ENCODE data around the gene DIPK1A. TPM values are rescaled to one million over a fixed set of nuclear protein-coding genes. Genes with fewer than 3 reads are reported as not detected.

DIPK1A gene
- total RNA-seq, 2 experiments from 2014 or later: 13.1 to 14.4 TPM

- DNase-seq (no peak), ATAC-seq (no peak)
- no peak overlapping the region for H3K27ac Mint-ChIP-seq
- ChIA-PET CTCF (interaction anchor here (1.9 to 2.5 kb wide), 2 partner anchors 28 to 106 kb away, joined by 4 to 5 read pairs; no protein-coding TSS in a partner anchor), POLR2A (no interaction called here)
- H3K4me3 Mint-ChIP-seq: no peak overlapping the region
- peaks cover 16% of the 10 kb centered on the region for H3K4me1 Mint-ChIP-seq (ENCODE audit: low read depth)
- peaks cover 10% of the 10 kb centered on the region for H3K9me3 Mint-ChIP-seq (ENCODE audit: insufficient read depth)
- H3K36me3 Mint-ChIP-seq (ENCODE audit: low read depth): peaks cover 14% of the 10 kb centered on the region
- no peaks in the 10 kb centered on the region for H3K27me3 Mint-ChIP-seq (ENCODE audit: low read depth)
Observed at GRCh38 chr1:92887465-92887864, 73.8 kb downstream of the DIPK1A start.

GRCh38 chr1:92886886-92887419 is 74.3 kb downstream of the DIPK1A start:
- H3K4me1 Mint-ChIP-seq (ENCODE audit: low read depth): peaks cover 16% of the 10 kb centered on the region
- ATAC-seq: no peak
- no peak overlapping the region for H3K27ac Mint-ChIP-seq
- no peaks in the 10 kb centered on the region for H3K27me3 Mint-ChIP-seq (ENCODE audit: low read depth)
- H3K36me3 Mint-ChIP-seq (ENCODE audit: low read depth): peaks cover 13% of the 10 kb centered on the region
- peaks cover 10% of the 10 kb centered on the region for H3K9me3 Mint-ChIP-seq (ENCODE audit: insufficient read depth)
- POLR2A ChIA-PET: no interaction called here
- no peak overlapping the region for H3K4me3 Mint-ChIP-seq
- DNase-seq: no peak
- CTCF ChIA-PET: interaction anchor here (1.9 to 2.5 kb wide), 2 partner anchors 27 to 107 kb away, joined by 4 to 5 read pairs; no protein-coding TSS in a partner anchor

- no peak for DNase-seq
- H3K36me3 Mint-ChIP-seq (ENCODE audit: low read depth): peaks cover 5% of the 10 kb centered on the region
- ChIA-PET CTCF (interaction anchor here (0.8 to 2.4 kb wide), 6 partner anchors 25 to 110 kb away, joined by 3 to 17 read pairs (median 5); no protein-coding TSS in a partner anchor), POLR2A (interaction anchor here (0.6 to 1.2 kb wide), 2 partner anchors 52 to 461 kb away, joined by 3 read pairs; partner anchors contain the start of gene DR1)
- H3K4me1 Mint-ChIP-seq (ENCODE audit: low read depth): peaks cover 26% of the 10 kb centered on the region
- ATAC-seq: no peak
- H3K27ac Mint-ChIP-seq: no peak overlapping the region
- no peaks in the 10 kb centered on the region for H3K27me3 Mint-ChIP-seq (ENCODE audit: low read depth)
- H3K9me3 Mint-ChIP-seq (ENCODE audit: insufficient read depth): peaks cover under 1% of the 10 kb centered on the region
- no peak overlapping the region for H3K4me3 Mint-ChIP-seq
Observed at GRCh38 chr1:92884195-92884594, 77.1 kb downstream of the DIPK1A start.

- H3K4me1 Mint-ChIP-seq (ENCODE audit: low read depth): peaks cover 28% of the 10 kb centered on the region
- peaks cover 2% of the 10 kb centered on the region for H3K36me3 Mint-ChIP-seq (ENCODE audit: low read depth)
- ATAC-seq (peak; percentile 42), DNase-seq (no peak)
- ChIA-PET POLR2A (interaction anchor here (1.0 to 1.2 kb wide), 3 partner anchors 46 to 79 kb away, joined by 3 to 5 read pairs (median 3); no protein-coding TSS in a partner anchor), CTCF (interaction anchor here (1.0 to 2.6 kb wide), 14 partner anchors 18 to 111 kb away, joined by 3 to 17 read pairs (median 4); partner anchors contain the start of gene DIPK1A)
- H3K27me3 Mint-ChIP-seq (ENCODE audit: low read depth): no peaks in the 10 kb centered on the region
- H3K4me3 Mint-ChIP-seq: no peak overlapping the region
- no peaks in the 10 kb centered on the region for H3K9me3 Mint-ChIP-seq (ENCODE audit: insufficient read depth)
- H3K27ac Mint-ChIP-seq: peak overlapping the region; percentile 56
Observed at GRCh38 chr1:92883297-92883696, 78.0 kb downstream of the DIPK1A start.

- H3K4me1 Mint-ChIP-seq (ENCODE audit: low read depth): peaks cover 32% of the 10 kb centered on the region
- POLR2A ChIA-PET: interaction anchor here (1.0 to 1.2 kb wide), 3 partner anchors 47 to 79 kb away, joined by 3 to 5 read pairs (median 3); no protein-coding TSS in a partner anchor
- H3K36me3 Mint-ChIP-seq (ENCODE audit: low read depth): peaks cover 2% of the 10 kb centered on the region
- DNase-seq (peak; percentile 56), ATAC-seq (peak; percentile 88)
- no peaks in the 10 kb centered on the region for H3K27me3 Mint-ChIP-seq (ENCODE audit: low read depth)
- H3K9me3 Mint-ChIP-seq (ENCODE audit: insufficient read depth): no peaks in the 10 kb centered on the region
- CTCF ChIA-PET: interaction anchor here (0.7 to 2.6 kb wide), 15 partner anchors 18 to 111 kb away, joined by 3 to 17 read pairs (median 4); partner anchors contain the start of gene DIPK1A
- H3K27ac Mint-ChIP-seq: peak overlapping the region; percentile 56
- H3K4me3 Mint-ChIP-seq: peak overlapping the region; percentile 3
Observed at GRCh38 chr1:92882819-92883218, 78.4 kb downstream of the DIPK1A start.

GRCh38 chr1:92881391-92881790 is 79.9 kb downstream of the DIPK1A start:
- peaks cover 2% of the 10 kb centered on the region for H3K36me3 Mint-ChIP-seq (ENCODE audit: low read depth)
- peaks cover 43% of the 10 kb centered on the region for H3K4me1 Mint-ChIP-seq (ENCODE audit: low read depth)
- no peak overlapping the region for H3K4me3 Mint-ChIP-seq
- ATAC-seq (no peak), DNase-seq (no peak)
- H3K27ac Mint-ChIP-seq: no peak overlapping the region
- ChIA-PET POLR2A (no interaction called here), CTCF (interaction anchor here (0.7 to 2.6 kb wide), 2 partner anchors 23 to 79 kb away, joined by 3 to 15 read pairs; partner anchors contain the start of gene DIPK1A)
- H3K27me3 Mint-ChIP-seq (ENCODE audit: low read depth): no peaks in the 10 kb centered on the region
- H3K9me3 Mint-ChIP-seq (ENCODE audit: insufficient read depth): no peaks in the 10 kb centered on the region

GRCh38 chr1:92879316-92879968 is 81.8 kb downstream of the DIPK1A start:
- Mint-ChIP-seq H3K36me3 (ENCODE audit: low read depth) (peaks cover 11% of the 10 kb centered on the region), H3K27ac (no peak overlapping the region), H3K4me3 (no peak overlapping the region), H3K4me1 (ENCODE audit: low read depth) (peaks cover 43% of the 10 kb centered on the region), H3K27me3 (ENCODE audit: low read depth) (no peaks in the 10 kb centered on the region), H3K9me3 (ENCODE audit: insufficient read depth) (no peaks in the 10 kb centered on the region)
- ATAC-seq: no peak
- DNase-seq: no peak
- ChIA-PET POLR2A (no interaction called here), CTCF (interaction anchor here (1.1 to 5.4 kb wide), 4 partner anchors 20 to 115 kb away, joined by 4 to 44 read pairs (median 5); partner anchors contain the start of gene DIPK1A)

- peak overlapping the region; percentile 57 for H3K27ac Mint-ChIP-seq
- CTCF ChIA-PET: interaction anchor here (1.2 to 5.4 kb wide), 9 partner anchors 10 to 143 kb away, joined by 3 to 44 read pairs (median 7); partner anchors contain the start of genes DIPK1A and RPL5
- POLR2A ChIA-PET: no interaction called here
- H3K36me3 Mint-ChIP-seq (ENCODE audit: low read depth): peaks cover 18% of the 10 kb centered on the region
- H3K27me3 Mint-ChIP-seq (ENCODE audit: low read depth): no peaks in the 10 kb centered on the region
- ATAC-seq (peak; percentile 50), DNase-seq (no peak)
- H3K9me3 Mint-ChIP-seq (ENCODE audit: insufficient read depth): no peaks in the 10 kb centered on the region
- peaks cover 32% of the 10 kb centered on the region for H3K4me1 Mint-ChIP-seq (ENCODE audit: low read depth)
- peak overlapping the region; percentile 13 for H3K4me3 Mint-ChIP-seq
Observed at GRCh38 chr1:92877792-92878191, 83.5 kb downstream of the DIPK1A start.

GRCh38 chr1:92877081-92877711 is 84.1 kb downstream of the DIPK1A start:
- peak overlapping the region; percentile 57 for H3K27ac Mint-ChIP-seq
- POLR2A ChIA-PET: interaction anchor here (0.7 to 1.2 kb wide), 2 partner anchors 46 to 49 kb away, joined by 3 to 4 read pairs; partner anchors contain the start of gene RPL5
- peaks cover 22% of the 10 kb centered on the region for H3K36me3 Mint-ChIP-seq (ENCODE audit: low read depth)
- ATAC-seq (peak; percentile 57), DNase-seq (no peak)
- H3K9me3 Mint-ChIP-seq (ENCODE audit: insufficient read depth): no peaks in the 10 kb centered on the region
- no peaks in the 10 kb centered on the region for H3K27me3 Mint-ChIP-seq (ENCODE audit: low read depth)
- H3K4me1 Mint-ChIP-seq (ENCODE audit: low read depth): peaks cover 27% of the 10 kb centered on the region
- H3K4me3 Mint-ChIP-seq: peak overlapping the region; percentile 13
- CTCF ChIA-PET: interaction anchor here (0.6 to 5.4 kb wide), 12 partner anchors 9 to 144 kb away, joined by 3 to 44 read pairs (median 6); partner anchors contain the start of genes DIPK1A and RPL5

GRCh38 chr1:92876351-92876750 is 84.9 kb downstream of the DIPK1A start:
- H3K27ac Mint-ChIP-seq: no peak overlapping the region
- POLR2A ChIA-PET: interaction anchor here (1.2 kb wide), 1 partner anchor 45 kb away, joined by 3 read pairs; the partner anchor contains the start of gene RPL5
- CTCF ChIA-PET: interaction anchor here (1.0 to 5.4 kb wide), 8 partner anchors 8 to 145 kb away, joined by 3 to 44 read pairs (median 7); partner anchors contain the start of gene DIPK1A
- peaks cover 22% of the 10 kb centered on the region for H3K36me3 Mint-ChIP-seq (ENCODE audit: low read depth)
- peaks cover 25% of the 10 kb centered on the region for H3K4me1 Mint-ChIP-seq (ENCODE audit: low read depth)
- H3K4me3 Mint-ChIP-seq: no peak overlapping the region
- ATAC-seq (no peak), DNase-seq (no peak)
- H3K9me3 Mint-ChIP-seq (ENCODE audit: insufficient read depth): no peaks in the 10 kb centered on the region
- no peaks in the 10 kb centered on the region for H3K27me3 Mint-ChIP-seq (ENCODE audit: low read depth)

- POLR2A ChIA-PET: interaction anchor here (1.2 kb wide), 1 partner anchor 86 kb away, joined by 3 read pairs; the partner anchor contains the start of gene DIPK1A
- H3K4me3 Mint-ChIP-seq: no peak overlapping the region
- CTCF ChIA-PET: interaction anchor here (0.6 to 5.4 kb wide), 3 partner anchors 9 to 16 kb away, joined by 3 to 44 read pairs (median 3); no protein-coding TSS in a partner anchor
- peaks cover 25% of the 10 kb centered on the region for H3K4me1 Mint-ChIP-seq (ENCODE audit: low read depth)
- DNase-seq: no peak
- no peaks in the 10 kb centered on the region for H3K9me3 Mint-ChIP-seq (ENCODE audit: insufficient read depth)
- no peaks in the 10 kb centered on the region for H3K27me3 Mint-ChIP-seq (ENCODE audit: low read depth)
- no peak overlapping the region for H3K27ac Mint-ChIP-seq
- H3K36me3 Mint-ChIP-seq (ENCODE audit: low read depth): peaks cover 24% of the 10 kb centered on the region
- no peak for ATAC-seq
Observed at GRCh38 chr1:92874987-92875386, 86.3 kb downstream of the DIPK1A start.

All from activated CD8-positive, alpha-beta T cell treated with anti-CD3 and anti-CD28 coated beads, Interleukin-2, amount 10 ng/mL, durations not matched to agents 7 days and 5 days (primary cell).